Activated CD4-positive, alpha-beta T cell treated with anti-CD3 and anti-CD28 coated beads, Interleukin-2, amount 50 U/mL, for 1 hour (primary cell): Measurements from ENCODE around the gene RFNG.
"Not testable (repeated sequence)": the region's sequence is repeated elsewhere in the genome, so short reads cannot be mapped to it uniquely, and the experiment has no call there.

ENCODE experiments used
- DNase-seq: peaks from one replicate; pipeline ENCODE4 v3.0.0-alpha.2; 2020

The RFNG gene

GRCh38 chr17:82039695-82040299 is 11.8 kb downstream of the RFNG start:
- DNase-seq = no peak

GRCh38 chr17:82038796-82039409 is 12.7 kb downstream of the RFNG start:
- DNase-seq = not testable (repeated sequence)

DNA sequence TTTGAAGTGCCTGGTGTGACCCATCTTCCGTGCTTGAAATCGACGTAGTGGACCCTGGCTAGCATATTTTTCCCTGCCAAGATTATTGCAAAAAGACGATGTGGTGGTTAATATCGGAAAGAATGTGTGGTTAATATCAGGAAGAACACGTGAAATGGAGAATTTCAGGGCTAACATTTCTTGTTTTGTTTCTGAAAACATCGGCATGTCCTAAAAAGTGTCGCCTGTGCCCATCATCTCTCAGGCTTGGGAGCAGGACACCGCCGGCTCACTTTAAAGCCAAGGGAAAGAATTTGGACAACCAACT is 13.8 kb downstream of the RFNG start:
- no peak for DNase-seq

- peak; percentile 91 for DNase-seq
These were observed 14.3 kb downstream of the RFNG start, which contains the start of gene DCXR for GRCh38 chr17:82037092-82037888. Gene DCXR, minus strand, starts transcription at chr17:82037697. Its CDS starts 15 bp downstream, at chr17:82037682.

DNA sequence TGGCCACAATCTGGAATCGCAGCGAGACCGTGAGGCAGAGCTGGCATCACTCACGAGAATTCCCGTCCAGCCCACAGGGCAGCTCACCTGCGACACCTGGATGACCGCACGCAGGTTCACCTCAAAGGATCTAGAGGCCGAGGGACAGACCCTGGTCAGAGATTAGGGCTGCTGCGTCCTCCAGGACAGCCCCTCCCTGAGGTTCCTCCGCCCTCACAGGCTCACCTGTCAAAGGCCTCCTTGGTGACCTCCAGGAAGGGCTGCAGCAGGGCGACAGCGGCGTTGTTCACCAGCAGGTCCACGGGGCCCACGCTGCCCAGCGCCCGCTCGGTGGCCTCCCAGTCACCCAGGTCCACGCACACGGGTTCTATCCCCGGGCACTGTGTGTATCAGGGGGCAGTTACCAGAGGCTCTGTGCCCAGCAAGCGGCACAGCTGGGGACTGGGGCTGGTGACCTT is 14.9 kb downstream of the RFNG start:
- DNase-seq = no peak

GRCh38 chr17:82035956-82036633 is 15.5 kb downstream of the RFNG start:
- DNase-seq = no peak

DNA sequence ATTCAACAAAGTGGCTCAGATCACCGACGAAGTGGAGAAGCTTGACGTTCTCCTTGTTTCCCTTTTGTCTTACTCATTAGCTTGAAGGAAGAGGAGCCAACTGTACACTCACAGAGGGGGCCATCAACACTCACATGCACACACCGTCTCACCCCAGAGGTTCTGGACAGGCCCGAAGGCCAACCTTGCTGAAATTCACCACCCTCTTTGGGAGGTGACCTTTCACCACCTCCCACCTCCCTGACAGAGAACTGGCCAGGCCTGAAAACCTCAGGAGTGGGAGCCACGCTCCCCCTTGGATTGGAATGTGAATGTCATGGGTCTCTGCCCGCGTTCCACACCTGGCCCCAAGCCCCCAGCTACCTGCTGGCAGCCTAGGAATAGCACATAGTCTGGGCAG is 16.1 kb downstream of the RFNG start:
- no peak for DNase-seq

- no peak for DNase-seq
These were observed 17.1 kb downstream of the RFNG start for GRCh38 chr17:82034371-82035011.

- DNase-seq = no peak
These were observed 18.1 kb downstream of the RFNG start for GRCh38 chr17:82033359-82034085.

DNA sequence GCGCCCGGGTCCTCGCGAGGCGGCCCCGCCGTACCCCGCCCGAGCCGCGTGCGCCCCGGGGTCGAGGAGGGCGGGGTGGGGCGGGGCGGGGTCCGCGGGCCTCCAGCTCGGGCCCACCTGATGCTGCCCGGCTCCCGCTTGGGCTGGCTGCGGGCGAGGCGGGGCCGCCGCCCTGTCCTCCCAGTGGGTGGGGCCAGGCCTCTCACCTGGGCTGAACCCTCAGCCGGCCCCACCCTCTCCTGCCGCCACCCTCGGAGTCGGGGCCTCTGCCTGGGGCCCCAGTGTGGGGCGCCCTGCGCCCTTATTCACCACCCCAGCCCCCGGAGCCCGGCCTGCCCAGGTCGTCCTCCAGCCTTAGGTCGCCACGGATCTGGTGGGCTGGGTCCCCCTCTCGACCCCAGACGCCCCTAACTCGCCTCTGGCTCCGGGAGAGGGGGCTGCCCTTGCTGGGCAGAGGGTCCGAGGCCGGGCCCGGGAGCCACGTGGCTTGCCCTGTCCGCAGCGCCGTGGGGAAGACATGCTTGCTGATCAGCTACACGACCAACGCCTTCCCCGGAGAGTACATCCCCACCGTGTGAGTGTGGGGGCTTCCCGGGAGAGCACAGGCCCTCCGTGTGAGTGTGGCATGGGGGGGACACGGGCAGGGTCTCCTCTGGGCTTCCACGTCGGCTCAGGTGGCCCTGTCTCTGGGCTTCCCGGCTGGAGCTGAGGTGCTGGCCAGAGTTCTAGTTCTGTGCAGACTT is 19.6 kb downstream of the RFNG start:
- DNase-seq = peak; percentile 36

GRCh38 chr17:82031303-82031884 is 20.2 kb downstream of the RFNG start, which contains the start of gene RAC3:
Gene RAC3, plus strand, starts transcription at chr17:82031678. Its CDS starts 84 bp downstream, at chr17:82031762.
- DNase-seq = no peak

GRCh38 chr17:82030470-82031302 is 20.9 kb downstream of the RFNG start:
- DNase-seq = peak; percentile 80

- no peak for DNase-seq
These were observed 21.6 kb downstream of the RFNG start for GRCh38 chr17:82029990-82030469.

- no peak for DNase-seq
These were observed 22.2 kb downstream of the RFNG start for GRCh38 chr17:82029391-82029790.

- DNase-seq = no peak
These were observed 22.6 kb downstream of the RFNG start for GRCh38 chr17:82028966-82029365.

DNA sequence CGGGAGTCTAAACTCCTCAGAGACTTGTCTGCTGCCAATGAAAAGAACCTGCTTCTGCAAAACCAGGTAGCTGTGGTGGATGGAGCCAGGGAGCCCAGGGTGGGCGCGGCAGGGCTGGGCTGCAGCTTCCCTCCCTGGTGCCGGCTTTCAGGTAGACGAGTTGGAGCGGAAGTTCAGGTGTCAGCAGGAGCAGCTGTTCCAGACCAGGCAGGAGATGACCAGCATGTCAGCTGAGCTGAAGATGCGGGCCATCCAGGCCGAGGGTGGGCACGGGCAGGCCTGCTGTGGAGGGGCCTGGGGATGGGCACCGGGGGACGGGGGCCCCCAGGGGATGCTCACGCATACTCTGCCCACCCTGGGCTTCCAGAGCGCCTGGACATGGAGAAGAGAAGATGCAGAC is 23.4 kb downstream of the RFNG start:
- DNase-seq = no peak

DNA sequence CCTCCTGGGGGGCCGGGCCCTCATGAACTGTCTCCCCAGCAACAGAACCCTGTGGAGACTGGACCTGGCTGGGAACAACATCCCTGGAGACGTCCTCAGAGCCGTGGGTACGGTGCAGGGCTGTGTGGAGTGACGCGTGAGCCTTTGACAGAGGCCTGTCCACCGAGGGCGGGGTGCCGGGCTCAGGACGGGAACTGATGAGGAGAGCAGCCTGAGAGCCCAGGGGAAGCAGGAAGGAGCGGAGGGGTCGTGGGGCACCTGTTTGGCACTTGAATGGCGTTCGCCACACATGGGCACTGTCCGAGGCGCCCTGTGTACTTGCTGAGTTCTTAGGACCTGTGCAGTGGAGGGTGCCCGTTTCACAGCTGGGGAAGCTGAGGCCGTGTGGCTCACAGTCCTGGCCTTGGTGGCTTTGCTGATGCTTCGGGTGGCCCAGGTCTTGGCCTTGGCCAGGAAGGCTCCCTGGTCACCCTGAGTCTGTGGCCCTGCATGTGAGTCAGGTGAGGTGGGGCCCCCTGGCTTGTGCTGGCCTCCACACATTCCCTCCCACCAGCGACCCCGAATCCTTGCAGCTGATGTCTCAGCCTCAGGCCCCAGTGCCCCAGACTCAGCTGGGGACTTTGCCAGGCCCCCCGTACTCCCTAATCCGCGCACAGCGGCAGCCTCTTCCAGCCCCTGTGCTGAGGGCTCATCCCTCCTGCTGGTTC is 26.1 kb downstream of the RFNG start:
- DNase-seq = no peak

DNA sequence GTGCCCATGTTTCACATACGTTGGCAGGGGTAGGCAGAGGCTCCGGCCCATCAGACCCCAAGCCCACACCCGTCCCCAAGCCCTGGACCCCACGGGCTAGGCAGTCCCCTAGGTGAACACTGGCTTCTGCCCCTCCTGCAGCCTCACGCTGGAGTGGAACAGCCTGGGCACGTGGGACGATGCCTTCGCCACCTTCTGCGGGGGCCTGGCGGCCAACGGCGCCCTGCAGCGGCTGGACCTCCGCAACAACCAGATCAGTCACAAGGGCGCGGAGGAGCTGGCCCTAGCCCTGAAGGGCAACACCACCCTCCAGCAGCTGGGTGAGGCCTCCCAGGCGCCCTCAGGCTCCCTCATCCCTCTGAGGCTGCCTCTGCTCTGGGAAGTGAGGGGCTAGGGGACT is 26.8 kb downstream of the RFNG start:
- no peak for DNase-seq
